IPS DF 6.9 (cell line): ENCODE results near the gene UMOD.

ENCODE experiments used
- DNase-seq: peaks from one replicate; pipeline ENCODE4 v3.0.0-alpha.2; 2013; ENCODE audit warnings: low read depth, low spot score
- H3K27ac ChIP-seq: one replicate; pipeline ENCODE4 v1.5.1; 2013; ENCODE audit warnings: low read length, control low read depth
- H3K27me3 ChIP-seq: 2 replicates; pipeline ENCODE4 v1.6.1; 2013; ENCODE audit warnings: mild to moderate bottlenecking, low read length; ENCODE audit not compliant: control insufficient read depth, insufficient read depth
- H3K36me3 ChIP-seq: 2 replicates; pipeline ENCODE4 v1.6.1; 2013; ENCODE audit warnings: low read length; ENCODE audit not compliant: control insufficient read depth, insufficient read depth
- H3K4me1 ChIP-seq: 2 replicates; pipeline ENCODE4 v1.6.1; 2013; ENCODE audit warnings: low read length; ENCODE audit not compliant: control insufficient read depth, insufficient read depth
- H3K4me3 ChIP-seq: 2 replicates; pipeline ENCODE4 v1.5.1; 2013; ENCODE audit warnings: mild to moderate bottlenecking, low read length
- H3K9me3 ChIP-seq: 2 replicates; pipeline ENCODE4 v1.6.1; 2013; ENCODE audit warnings: low read length, inconsistent platforms; ENCODE audit not compliant: control insufficient read depth, insufficient read depth
- WGBS: extraction: QIAGEN DNeasy Blood & Tissue Kit; methylation state at CpG from one replicate; pipeline ENCODE4 v1.1.7; 2013; ENCODE audit warnings: mixed read lengths, missing lambda C conversion rate; ENCODE audit not compliant: insufficient read length, insufficient coverage; 5-methylcytosine and 5-hydroxymethylcytosine counted together

The UMOD gene

GRCh38 chr16:20364051-20364450 is 11.5 kb upstream of the UMOD start:
- H3K4me1 ChIP-seq = no peaks in the 10 kb centered on the region
- no peaks in the 10 kb centered on the region for H3K27me3 ChIP-seq
- no peak overlapping the region for H3K4me3 ChIP-seq
- WGBS = no CpG with 5 or more reads among the region's 3 CpGs
- no peaks in the 10 kb centered on the region; the same call in 1 of the 2 replicates for H3K9me3 ChIP-seq
- H3K36me3 ChIP-seq = no peaks in the 10 kb centered on the region
- no peak for DNase-seq
- no peak overlapping the region for H3K27ac ChIP-seq

- H3K9me3 ChIP-seq = no peaks in the 10 kb centered on the region; the same call in 1 of the 2 replicates
- WGBS = no CpG with 5 or more reads among the region's 2 CpGs
- H3K4me1 ChIP-seq = no peaks in the 10 kb centered on the region
- no peak overlapping the region for H3K27ac ChIP-seq
- no peaks in the 10 kb centered on the region for H3K27me3 ChIP-seq
- no peak for DNase-seq
- no peaks in the 10 kb centered on the region for H3K36me3 ChIP-seq
- H3K4me3 ChIP-seq = no peak overlapping the region
Measured at GRCh38 chr16:20363191-20363590, 10.7 kb upstream of the UMOD start.

GRCh38 chr16:20359997-20360396 is 7.5 kb upstream of the UMOD start:
- Histone ChIP-seq H3K36me3 (no peaks in the 10 kb centered on the region), H3K9me3 (no peaks in the 10 kb centered on the region; the same call in none of the 2 replicates), H3K4me1 (no peaks in the 10 kb centered on the region), H3K27me3 (no peaks in the 10 kb centered on the region), H3K4me3 (no peak overlapping the region), H3K27ac (no peak overlapping the region)
- no CpG with 5 or more reads among the region's 2 CpGs for WGBS
- DNase-seq = no peak

- no peak overlapping the region for H3K4me3 ChIP-seq
- no peaks in the 10 kb centered on the region for H3K27me3 ChIP-seq
- H3K4me1 ChIP-seq = peaks cover 3% of the 10 kb centered on the region; the same call in 1 of the 2 replicates
- no peaks in the 10 kb centered on the region; the same call in 1 of the 2 replicates for H3K9me3 ChIP-seq
- H3K27ac ChIP-seq = no peak overlapping the region
- DNase-seq = no peak
- no peaks in the 10 kb centered on the region for H3K36me3 ChIP-seq
- WGBS = 100% methylated on average over 1 of the region's 7 CpGs
Measured at GRCh38 chr16:20355114-20355782, 2.7 kb upstream of the UMOD start.

- H3K4me3 ChIP-seq = no peak overlapping the region
- H3K36me3 ChIP-seq = no peaks in the 10 kb centered on the region; the same call in 1 of the 2 replicates
- no peaks in the 10 kb centered on the region; the same call in 1 of the 2 replicates for H3K9me3 ChIP-seq
- peaks cover 3% of the 10 kb centered on the region; the same call in 1 of the 2 replicates for H3K4me1 ChIP-seq
- no peak overlapping the region for H3K27ac ChIP-seq
- no peak for DNase-seq
- H3K27me3 ChIP-seq = no peaks in the 10 kb centered on the region
Measured at GRCh38 chr16:20353379-20353778, 864 bp upstream of the UMOD start.

GRCh38 chr16:20349615-20350014 is 2.9 kb downstream of the UMOD start:
- no peaks in the 10 kb centered on the region; the same call in 1 of the 2 replicates for H3K36me3 ChIP-seq
- no peak for DNase-seq
- WGBS = no CpG with 5 or more reads among the region's 6 CpGs
- H3K27ac ChIP-seq = no peak overlapping the region
- no peak overlapping the region for H3K4me3 ChIP-seq
- no peaks in the 10 kb centered on the region for H3K27me3 ChIP-seq
- H3K9me3 ChIP-seq = no peaks in the 10 kb centered on the region
- H3K4me1 ChIP-seq = peaks cover 4% of the 10 kb centered on the region; the same call in 1 of the 2 replicates

- no peak for DNase-seq
- no peaks in the 10 kb centered on the region for H3K27me3 ChIP-seq
Measured at GRCh38 chr16:20348365-20349185, 3.9 kb downstream of the UMOD start.

GRCh38 chr16:20347666-20348364 is 4.7 kb downstream of the UMOD start:
- Histone ChIP-seq H3K9me3 (no peaks in the 10 kb centered on the region), H3K4me3 (no peak overlapping the region), H3K4me1 (peaks cover 2% of the 10 kb centered on the region; the same call in 1 of the 2 replicates), H3K27me3 (no peaks in the 10 kb centered on the region), H3K27ac (no peak overlapping the region), H3K36me3 (no peaks in the 10 kb centered on the region; the same call in 1 of the 2 replicates)
- no peak for DNase-seq
- no CpG with 5 or more reads among the region's 12 CpGs for WGBS

More at GRCh38 chr16:20348365-20349185, 3.9 kb downstream of the UMOD start:
- WGBS = no CpG with 5 or more reads among the region's 77 CpGs
- Histone ChIP-seq H3K4me3 (no peak overlapping the region), H3K4me1 (peaks cover 4% of the 10 kb centered on the region; the same call in 1 of the 2 replicates), H3K36me3 (no peaks in the 10 kb centered on the region; the same call in 1 of the 2 replicates), H3K27ac (no peak overlapping the region), H3K9me3 (no peaks in the 10 kb centered on the region)

- H3K36me3 ChIP-seq = no peaks in the 10 kb centered on the region; the same call in 1 of the 2 replicates
- 0 out of 2 replicates have a peak, but pooled peaks cover 2% of the 10 kb centered on the region for H3K4me1 ChIP-seq
- WGBS = no CpG with 5 or more reads among the region's 5 CpGs
- no peak overlapping the region for H3K4me3 ChIP-seq
- DNase-seq = no peak
- no peaks in the 10 kb centered on the region for H3K9me3 ChIP-seq
- no peaks in the 10 kb centered on the region for H3K27me3 ChIP-seq
- no peak overlapping the region for H3K27ac ChIP-seq
Measured at GRCh38 chr16:20344611-20345010, 7.9 kb downstream of the UMOD start.

- Histone ChIP-seq H3K4me3 (no peak overlapping the region), H3K36me3 (no peaks in the 10 kb centered on the region), H3K27me3 (no peaks in the 10 kb centered on the region), H3K4me1 (no peaks in the 10 kb centered on the region), H3K27ac (no peak overlapping the region), H3K9me3 (no peaks in the 10 kb centered on the region)
- WGBS = no CpG with 5 or more reads among the region's 3 CpGs
- DNase-seq = no peak
Measured at GRCh38 chr16:20339744-20340143, 12.8 kb downstream of the UMOD start.
